Measurements from ENCODE around the gene OR1I1.

DNA sequence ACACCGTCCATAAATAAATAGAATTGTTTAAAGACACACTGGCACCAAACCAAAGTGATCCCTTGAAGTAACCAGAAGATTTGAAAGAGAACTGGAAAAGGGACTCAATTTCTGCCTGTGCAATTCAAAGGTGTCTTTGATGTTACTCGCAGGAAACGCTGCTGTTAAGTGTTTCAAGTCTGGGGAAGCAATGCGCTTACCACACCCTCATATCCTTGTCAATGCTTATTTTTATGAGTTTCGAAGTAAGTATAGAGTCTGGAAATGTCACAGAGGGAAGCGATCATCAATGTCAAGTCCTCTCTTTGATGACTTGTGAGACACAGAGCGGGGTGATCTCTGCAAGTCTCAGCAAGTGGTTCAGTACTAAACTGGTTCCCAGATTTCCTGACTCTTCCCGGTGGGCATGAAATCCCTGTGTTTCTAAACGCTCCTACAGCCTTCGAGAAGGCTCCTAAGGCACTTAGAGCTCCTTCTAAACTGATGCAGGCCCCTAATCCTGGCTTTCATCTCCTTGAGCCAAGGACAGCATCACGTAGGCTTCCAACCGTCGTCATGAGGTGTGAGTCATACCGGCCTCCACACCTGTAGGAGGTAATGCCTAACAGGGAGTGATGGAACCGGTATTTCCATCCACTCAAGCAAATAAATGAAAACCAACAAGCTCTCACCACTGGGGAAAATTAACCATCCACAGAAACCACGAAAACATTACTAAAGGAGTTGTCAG, 48.0 kb downstream of the OR1I1 start:
- TF ChIP-seq CTCF (IDR thresholded peaks at IDR 0.05) (no peak), ZFX (IDR thresholded peaks at IDR 0.05; ENCODE audit: borderline replicate concordance) (no peak)
